IMR-90 (cell line): ENCODE results near the gene TRIM28. TPM values are rescaled to one million over a fixed set of nuclear protein-coding genes. Genes with fewer than 3 reads are reported as not detected.

Experiments used
- ATAC-seq: fragments of 200-7000 bp; cut with Tn5 transposase; 2 replicates; pipeline ENCODE4 v1.9.1; 2020; ENCODE audit warnings: low read depth, mild to moderate bottlenecking, moderate library complexity
- BruUV-seq: library from RNA; stranded (reverse); fragments of 400-500 nt; replicated peaks from 2 replicates; lab custom pipeline; 2021; lab: Mats Ljungman, UMichigan
- CTCF ChIA-PET: fragments of 300-600 bp; formaldehyde crosslinking; extraction: SDS; loops from one replicate; lab custom pipeline; 2021; ENCODE audit warnings: antibody characterized with exemption; lab: Yijun Ruan, JAX
- POLR2A ChIA-PET: fragments of 300-600 bp; sonication (Branson Sonifier 250); formaldehyde crosslinking; loops from one replicate; lab custom pipeline; 2022; ENCODE audit warnings: antibody characterized with exemption; ENCODE audit not compliant: unreplicated experiment; lab: Charles Lee
- DNase-seq: peaks from one replicate; pipeline ENCODE4 v3.0.0; 2013
- H2AFZ ChIP-seq: replicated peaks from 2 replicates; pipeline ENCODE3; 2013; ENCODE audit warnings: low read length, mild to moderate bottlenecking; ENCODE audit not compliant: poor library complexity
- H2AK5ac ChIP-seq: 2 replicates; pipeline ENCODE4 v1.6.1; 2013; ENCODE audit warnings: low read depth, low read length, inconsistent platforms
- H2AK9ac ChIP-seq: replicated peaks from 2 replicates; pipeline ENCODE3; 2013; ENCODE audit warnings: mild to moderate bottlenecking, low read depth, low read length, moderate library complexity; ENCODE audit not compliant: poor library complexity
- H2BK120ac ChIP-seq: 2 replicates; pipeline ENCODE4 v1.6.1; 2013; ENCODE audit warnings: low read depth, low read length, inconsistent platforms
- H2BK15ac ChIP-seq: 3 replicates; pipeline ENCODE4 v1.6.1; 2013; ENCODE audit warnings: low read depth, low read length, inconsistent platforms
- H2BK20ac ChIP-seq: 2 replicates; pipeline ENCODE4 v1.6.1; 2013; ENCODE audit warnings: low read depth, mild to moderate bottlenecking, inconsistent platforms, low read length, moderate library complexity
- H2BK5ac ChIP-seq: 2 replicates; pipeline ENCODE4 v1.6.1; 2013; ENCODE audit warnings: mild to moderate bottlenecking, low read depth, low read length, inconsistent platforms; ENCODE audit not compliant: poor library complexity, severe bottlenecking
- H3K14ac ChIP-seq: replicated peaks from 2 replicates; pipeline ENCODE4 v1.6.1; 2013; ENCODE audit warnings: low read depth, low read length, inconsistent platforms
- H3K18ac ChIP-seq: 2 replicates; pipeline ENCODE4 v1.6.1; 2013; ENCODE audit warnings: low read depth, low read length, control low read depth
- H3K23ac ChIP-seq: 2 replicates; pipeline ENCODE4 v1.6.1; 2013; ENCODE audit warnings: low read depth, low read length, inconsistent platforms
- H3K27ac ChIP-seq: 2 replicates; pipeline ENCODE4 v1.5.1; 2013; ENCODE audit warnings: mild to moderate bottlenecking, control low read depth, low read length; ENCODE audit not compliant: insufficient read depth
- H3K27me3 ChIP-seq: 2 replicates; pipeline ENCODE4 v1.6.1; 2013; ENCODE audit warnings: low read length; ENCODE audit not compliant: control insufficient read depth, insufficient read depth
- H3K36me3 ChIP-seq: 2 replicates; pipeline ENCODE4 v1.6.1; 2013; ENCODE audit warnings: low read length, mixed read lengths; ENCODE audit not compliant: control insufficient read depth, insufficient read depth
- H3K4ac ChIP-seq: 2 replicates; pipeline ENCODE4 v1.6.1; 2013; ENCODE audit warnings: low read depth, low read length, inconsistent platforms
- H3K4me1 ChIP-seq: 2 replicates; pipeline ENCODE4 v1.6.1; 2013; ENCODE audit warnings: low read length, mixed read lengths; ENCODE audit not compliant: control insufficient read depth, insufficient read depth
- H3K4me2 ChIP-seq: 2 replicates; pipeline ENCODE4 v1.6.1; 2013; ENCODE audit warnings: low read depth, mild to moderate bottlenecking, control low read depth, low read length, moderate library complexity
- H3K4me3 ChIP-seq: 2 replicates; pipeline ENCODE4 v1.5.1; 2013; ENCODE audit warnings: low read depth, mild to moderate bottlenecking, control low read depth, low read length, moderate library complexity; ENCODE audit not compliant: insufficient read depth
- H3K56ac ChIP-seq: 2 replicates; pipeline ENCODE4 v1.6.1; 2013; ENCODE audit warnings: low read length, inconsistent platforms; ENCODE audit not compliant: insufficient read depth; ENCODE audit errors: extremely low read depth
- H3K79me1 ChIP-seq, 2 experiments: 2 replicates each; pipeline ENCODE4 v1.6.1; 2013; ENCODE audit warnings: low read length in 2 of 2, inconsistent platforms in 1 of 2, low read depth in 1 of 2
- H3K9ac ChIP-seq: 2 replicates; pipeline ENCODE4 v1.6.1; 2013; ENCODE audit warnings: low read depth, low read length, control low read depth
- H3K9me1 ChIP-seq: 2 replicates; pipeline ENCODE4 v1.6.1; 2013; ENCODE audit warnings: low read length, inconsistent platforms; ENCODE audit not compliant: insufficient read depth
- H3K9me3 ChIP-seq: 2 replicates; pipeline ENCODE4 v1.6.1; 2013; ENCODE audit warnings: low read length; ENCODE audit not compliant: control insufficient read depth, insufficient read depth
- H4K20me1 ChIP-seq: 2 replicates; pipeline ENCODE4 v1.6.1; 2013; ENCODE audit warnings: low read length, inconsistent platforms; ENCODE audit not compliant: insufficient read depth
- H4K5ac ChIP-seq: 2 replicates; pipeline ENCODE4 v1.6.1; 2013; ENCODE audit warnings: mild to moderate bottlenecking, low read depth, low read length, control low read depth
- H4K8ac ChIP-seq, 2 experiments: 2 replicates each; pipeline ENCODE4 v1.6.1; 2013; ENCODE audit warnings: low read depth in 2 of 2, low read length in 2 of 2, control low read depth in 1 of 2, inconsistent platforms in 1 of 2
- H4K91ac ChIP-seq: 2 replicates; pipeline ENCODE4 v1.6.1; 2013; ENCODE audit warnings: low read depth, low read length, inconsistent platforms; ENCODE audit not compliant: insufficient read depth
- BHLHE40 ChIP-seq: fragments of 150-350 bp; IDR thresholded peaks from 2 replicates; pipeline ENCODE4 v1.6.1; 2016; ENCODE audit warnings: mild to moderate bottlenecking, low read depth, low read length
- CEBPB ChIP-seq: IDR thresholded peaks from 2 replicates; pipeline ENCODE4 v1.6.1; 2012; ENCODE audit warnings: low read depth, low read length, improper control_type of control experiment
- MAFK ChIP-seq: IDR thresholded peaks from 2 replicates; pipeline ENCODE4 v1.6.1; 2012; ENCODE audit warnings: low read depth, low read length, improper control_type of control experiment
- MXI1 ChIP-seq: IDR thresholded peaks from 2 replicates; pipeline ENCODE4 v1.6.1; 2012; ENCODE audit warnings: low read depth, mild to moderate bottlenecking, low read length, moderate library complexity, borderline replicate concordance
- RAD21 ChIP-seq: IDR thresholded peaks from 2 replicates; pipeline ENCODE4 v1.6.1; 2012; ENCODE audit warnings: low read length, improper control_type of control experiment
- RFX5 ChIP-seq: IDR thresholded peaks from 2 replicates; pipeline ENCODE4 v1.8.0; 2012; ENCODE audit warnings: low read depth, mild to moderate bottlenecking, low read length, moderate library complexity
- WGBS, 2 experiments: methylation state at CpG; one replicate each; pipeline versions ENCODE4 v1.1.5 to v1.1.7; 2013; ENCODE audit warnings: missing lambda C conversion rate in 2 of 2; ENCODE audit not compliant: insufficient read length in 1 of 2; ENCODE audit errors: extremely low coverage in 2 of 2; 5-methylcytosine and 5-hydroxymethylcytosine counted together
- dilution Hi-C: fragments of 300-500 bp; cut with HindIII; formaldehyde crosslinking; loops from one replicate; pipeline ENCODE4 v1.14.3; 2018; ENCODE audit warnings: low sequenced_read_pairs; ENCODE audit not compliant: unreplicated experiment
- in situ Hi-C: fragments of 300-500 bp; cut with MboI; formaldehyde crosslinking; loops from 3 replicates; pipeline ENCODE4 v1.14.3; 2019; ENCODE audit warnings: low sequenced_read_pairs, inconsistent platforms, mixed read lengths
- intact Hi-C: fragments of 100-400 bp; cut with micrococcal nuclease; formaldehyde crosslinking; loops from 2 replicates; pipeline ENCODE4 v1.10.0; 2022
- polyA plus RNA-seq, 3 experiments: library from polyadenylated mRNA; depleted of rRNA; stranded (reverse); fragments of >200 nt; gene quantifications; 2 replicates each; pipeline ENCODE4 v1.2.3, GENCODE V29; 2012; ENCODE audit warnings: low replicate concordance in 1 of 3
- total RNA-seq: library from RNA; depleted of rRNA; stranded (reverse); fragments of >200 nt; gene quantifications from 2 replicates; pipeline ENCODE4 v1.2.3, GENCODE V29; 2012

Gene TRIM28
- total and polyA plus RNA-seq, 2 of the 4 experiments (the other 2 are of a cell fraction): 349 to 465 TPM

- ATAC-seq: no peak
- no peak for TF ChIP-seq CEBPB
- no peak for TF ChIP-seq BHLHE40
- no peak for TF ChIP-seq MXI1
- no peak for TF ChIP-seq RAD21
- TF ChIP-seq MAFK: no peak
- TF ChIP-seq RFX5: no peak
- Histone ChIP-seq H2AK9ac (no peak overlapping the region), H3K9me1 (no peaks in the 10 kb centered on the region), H3K9me3 (0 out of 2 replicates have a peak, but pooled peaks cover 2% of the 10 kb centered on the region), H3K4me1 (no peaks in the 10 kb centered on the region), H4K91ac (no peak overlapping the region), H3K4me2 (no peak overlapping the region), H3K27me3 (peaks cover 27% of the 10 kb centered on the region), H2BK5ac (no peak overlapping the region), H3K9ac (no peak overlapping the region), H3K14ac (no peak overlapping the region), H3K36me3 (no peaks in the 10 kb centered on the region), H4K8ac (no peak overlapping the region), H2AFZ (no peak overlapping the region), H2AK5ac (no peak overlapping the region), H4K20me1 (no peaks in the 10 kb centered on the region), H3K4me3 (no peak overlapping the region), H2BK15ac (no peak overlapping the region), H3K4ac (no peak overlapping the region), H3K79me1 (no peaks in the 10 kb centered on the region), H2BK120ac (no peak overlapping the region), H3K23ac (no peak overlapping the region), H4K5ac (no peak overlapping the region), H2BK20ac (no peak overlapping the region), H3K18ac (no peak overlapping the region), H3K56ac (no peak overlapping the region), H3K27ac (no peak overlapping the region)
- dilution Hi-C loops (no loop called here), in situ Hi-C loops (no loop called here), intact Hi-C loops (no loop called here)
- ChIA-PET POLR2A (no interaction called here), CTCF (interaction anchor here (0.7 to 0.9 kb wide), 2 partner anchors 12 to 31 kb away, joined by 3 to 4 read pairs; no protein-coding TSS in a partner anchor)
- DNase-seq: no peak
- 29% methylated on average over 1 of the region's 10 CpGs; no CpG with 5 or more reads in 1 of the 2 experiments for WGBS, 2 experiments
- BruUV-seq: no TSS peak
Observed at GRCh38 chr19:58531034-58531840, 12.6 kb upstream of the TRIM28 start.
